K562 (cell line): ENCODE data around the gene NUP85. TPM values are rescaled to one million over a fixed set of nuclear protein-coding genes. Genes with fewer than 3 reads are reported as not detected.

Source experiments
- CHD1 ChIP-seq: fragments of 200-600 bp; sonication (generic); IDR thresholded peaks from one replicate; pipeline ENCODE4 v1.6.1; 2012; ENCODE audit warnings: mild to moderate bottlenecking, moderate library complexity, low read length, inconsistent platforms
- EZH2 ChIP-seq: IDR thresholded peaks from 2 replicates; pipeline ENCODE4 v1.6.1; 2012; ENCODE audit warnings: low read depth, mild to moderate bottlenecking, inconsistent platforms, low read length, borderline replicate concordance
- FOXK1 ChIP-seq: sonication (generic); formaldehyde crosslinking; IDR thresholded peaks from 2 replicates; pipeline ENCODE4 v1.8.0; 2022; ENCODE audit warnings: missing genetic modification reagents, mild to moderate bottlenecking, borderline replicate concordance
- KLF16 ChIP-seq: IDR thresholded peaks from 2 replicates; pipeline ENCODE4 v1.6.1; 2016; ENCODE audit warnings: antibody characterized with exemption
- PTRF ChIP-seq: fragments of 450-650 bp; IDR thresholded peaks from 2 replicates; pipeline ENCODE4 v1.6.1; 2016; ENCODE audit warnings: mild to moderate bottlenecking, missing genetic modification characterization, missing compliant biosample characterization
- RAD51 ChIP-seq: fragments of 450-650 bp; IDR thresholded peaks from 2 replicates; pipeline ENCODE4 v1.7.1; 2016; ENCODE audit warnings: low read depth, mild to moderate bottlenecking, borderline replicate concordance
- SP1 ChIP-seq: sonication (generic); formaldehyde crosslinking; IDR thresholded peaks from 2 replicates; pipeline ENCODE4 v1.8.1; 2022; ENCODE audit warnings: mild to moderate bottlenecking, missing genetic modification reagents
- TAF9B ChIP-seq: fragments of 450-650 bp; IDR thresholded peaks from 2 replicates; pipeline ENCODE4 v1.6.1; 2018; ENCODE audit warnings: mild to moderate bottlenecking; ENCODE audit not compliant: partially characterized antibody
- TEAD2 ChIP-seq: fragments of 450-650 bp; IDR thresholded peaks from 2 replicates; pipeline ENCODE4 v1.6.1; 2016; ENCODE audit warnings: missing genetic modification characterization, control low read depth, missing compliant biosample characterization
- YY1 ChIP-seq, 3 experiments: IDR thresholded peaks; 2 replicates each; pipeline ENCODE4 v1.6.1; 2011; ENCODE audit warnings: low read length in 2 of 3, mild to moderate bottlenecking in 2 of 3, moderate library complexity in 2 of 3, borderline replicate concordance in 1 of 3, control low read depth in 1 of 3, low read depth in 1 of 3; ENCODE audit not compliant: insufficient read depth in 3 of 3, insufficient replicate concordance in 2 of 3, control insufficient read depth in 1 of 3, insufficient read length in 1 of 3; ENCODE audit errors: extremely low read depth in 1 of 3
- ZNF764 ChIP-seq: fragments of 250-450 bp; sonication (Bioruptor Pico); IDR thresholded peaks from 2 replicates; pipeline ENCODE4 v1.4.0; 2020; ENCODE audit warnings: low read depth, mild to moderate bottlenecking, moderate library complexity
- polyA plus RNA-seq, 8 experiments: library from polyadenylated mRNA; depleted of rRNA in 4 of 8; stranded (reverse) in 5 of 8; unstranded in 3 of 8; fragments of >200 nt; fragmentation: Nextera tagmentation in 2 of 8; fragmentation: Illumina TruSeq in 1 of 8; extraction: Ambion mirVana in 2 of 8; extraction: Trizol in 1 of 8; gene quantifications; 2 replicates each; pipeline versions ENCODE4 v1.2.1 to v1.2.3, GENCODE V29; 2011 to 2014; ENCODE audit warnings: inconsistent platforms in 1 of 8, missing spikeins in 1 of 8
- total RNA-seq, 7 experiments: library from RNA; depleted of rRNA in 6 of 7; stranded (reverse); fragments of >200 nt in 6 of 7; fragmentation: Illumina TruSeq in 2 of 7; extraction: Trizol in 2 of 7; gene quantifications; 2 replicates each; pipeline versions ENCODE4 v1.2.1 to v1.2.3, GENCODE V29; 2011 to 2021; ENCODE audit warnings: low replicate concordance in 1 of 7
- TF ChIP-seq, protein P1 (sequence below), 3 experiments: fragments of 200-800 bp in 1 of 3; fragments of 250-450 bp in 1 of 3; fragments of 450-650 bp in 1 of 3; sonication (Bioruptor Pico) in 1 of 3; sonication (Bioruptor generic) in 1 of 3; formaldehyde crosslinking in 1 of 3; IDR thresholded peaks; 2 replicates each; pipeline versions ENCODE4 v1.6.1 to v1.8.0; 2016 to 2022; ENCODE audit warnings: mild to moderate bottlenecking in 2 of 3, missing genetic modification characterization in 2 of 3, missing compliant biosample characterization in 1 of 3, moderate library complexity in 1 of 3
- TF ChIP-seq, protein P2 (sequence below), 2 experiments: fragments of 200-800 bp in 1 of 2; sonication (Bioruptor generic) in 1 of 2; sonication (generic) in 1 of 2; formaldehyde crosslinking in 1 of 2; IDR thresholded peaks in 1 of 2; conservative IDR thresholded peaks in 1 of 2; 2 replicates each; pipeline versions ENCODE4 v1.5.0 to v1.6.1; 2016 to 2020; ENCODE audit warnings: missing compliant biosample characterization in 1 of 2, missing genetic modification characterization in 1 of 2, missing genetic modification reagents in 1 of 2
- TF ChIP-seq, protein P3 (sequence below): fragments of 450-650 bp; IDR thresholded peaks from 2 replicates; pipeline ENCODE4 v1.6.1; 2014; ENCODE audit warnings: low read depth, mild to moderate bottlenecking, moderate library complexity, borderline replicate concordance
- TF ChIP-seq, protein P4 (sequence below): fragments of 450-650 bp; conservative IDR thresholded peaks from 2 replicates; pipeline ENCODE4 v1.6.1; 2016; ENCODE audit warnings: missing genetic modification characterization, low read depth, mild to moderate bottlenecking, control low read depth, missing compliant biosample characterization
- TF ChIP-seq, protein P5 (sequence below): sonication (generic); formaldehyde crosslinking; IDR thresholded peaks from 2 replicates; pipeline ENCODE4 v1.8.0; 2022; ENCODE audit warnings: mild to moderate bottlenecking, missing genetic modification reagents

The NUP85 gene
- total and polyA plus RNA-seq, 9 of the 15 experiments (the other 6 are each of a cell fraction or from before 2014, with no cell fraction given), result 50.2 to 177 (median 110) TPM

DNA sequence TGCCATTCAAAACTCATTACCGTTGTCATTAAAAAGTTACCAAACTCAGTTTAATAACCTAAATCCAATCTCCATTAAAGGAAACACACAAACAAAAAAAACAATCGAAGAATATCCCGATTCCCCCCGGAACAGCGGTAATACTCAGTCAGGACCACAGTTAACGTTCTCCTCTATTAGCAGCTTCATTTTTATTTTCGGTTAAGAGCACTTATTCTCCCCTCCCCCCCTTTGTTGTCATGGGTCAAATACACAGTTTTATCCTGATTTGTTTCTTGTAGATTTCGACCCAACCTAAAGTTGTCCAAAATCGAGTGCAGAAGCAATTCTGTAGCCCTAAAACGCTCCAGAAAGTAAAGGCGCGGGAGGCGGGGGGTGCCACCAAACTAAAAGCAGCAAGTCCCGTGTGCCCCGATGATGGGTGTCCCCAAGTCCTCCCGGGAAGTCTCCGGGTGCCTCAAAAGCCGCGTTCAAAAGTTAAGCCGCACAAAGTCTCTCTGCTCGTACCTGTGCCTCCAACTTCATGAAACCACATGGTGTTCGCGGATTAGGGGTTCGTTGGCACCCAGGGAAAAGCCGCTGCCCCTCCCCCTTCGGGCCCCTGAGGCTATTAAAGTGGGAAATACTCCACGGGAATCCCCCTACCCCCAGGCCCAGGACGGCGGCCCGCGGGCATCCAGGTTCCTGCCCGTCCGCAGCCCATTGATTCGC is 23.7 kb upstream of the NUP85 start (continued):
- TF ChIP-seq CHD1 (peak; percentile 55), TAF9B (no peak), RAD51 (no peak), YY1 (IDR thresholded peaks at IDR 0.05; ENCODE audit: borderline replicate concordance in 1 of 3, control insufficient read depth in 1 of 3, extremely low read depth in 1 of 3, insufficient read depth in 3 of 3, insufficient read length in 1 of 3, insufficient replicate concordance in 2 of 3, low read depth in 1 of 3, low read length in 2 of 3) (peak in 1 of 3 experiments; percentile 21), TEAD2 (tag) (no peak), ZNF764 (CRISPR knock-in tag) (no peak), KLF16 (no peak), PTRF (no peak), EZH2 (no peak), SP1 (CRISPR knock-in tag) (no peak), FOXK1 (CRISPR knock-in tag) (no peak)
- TF ChIP-seq, protein P1, sequence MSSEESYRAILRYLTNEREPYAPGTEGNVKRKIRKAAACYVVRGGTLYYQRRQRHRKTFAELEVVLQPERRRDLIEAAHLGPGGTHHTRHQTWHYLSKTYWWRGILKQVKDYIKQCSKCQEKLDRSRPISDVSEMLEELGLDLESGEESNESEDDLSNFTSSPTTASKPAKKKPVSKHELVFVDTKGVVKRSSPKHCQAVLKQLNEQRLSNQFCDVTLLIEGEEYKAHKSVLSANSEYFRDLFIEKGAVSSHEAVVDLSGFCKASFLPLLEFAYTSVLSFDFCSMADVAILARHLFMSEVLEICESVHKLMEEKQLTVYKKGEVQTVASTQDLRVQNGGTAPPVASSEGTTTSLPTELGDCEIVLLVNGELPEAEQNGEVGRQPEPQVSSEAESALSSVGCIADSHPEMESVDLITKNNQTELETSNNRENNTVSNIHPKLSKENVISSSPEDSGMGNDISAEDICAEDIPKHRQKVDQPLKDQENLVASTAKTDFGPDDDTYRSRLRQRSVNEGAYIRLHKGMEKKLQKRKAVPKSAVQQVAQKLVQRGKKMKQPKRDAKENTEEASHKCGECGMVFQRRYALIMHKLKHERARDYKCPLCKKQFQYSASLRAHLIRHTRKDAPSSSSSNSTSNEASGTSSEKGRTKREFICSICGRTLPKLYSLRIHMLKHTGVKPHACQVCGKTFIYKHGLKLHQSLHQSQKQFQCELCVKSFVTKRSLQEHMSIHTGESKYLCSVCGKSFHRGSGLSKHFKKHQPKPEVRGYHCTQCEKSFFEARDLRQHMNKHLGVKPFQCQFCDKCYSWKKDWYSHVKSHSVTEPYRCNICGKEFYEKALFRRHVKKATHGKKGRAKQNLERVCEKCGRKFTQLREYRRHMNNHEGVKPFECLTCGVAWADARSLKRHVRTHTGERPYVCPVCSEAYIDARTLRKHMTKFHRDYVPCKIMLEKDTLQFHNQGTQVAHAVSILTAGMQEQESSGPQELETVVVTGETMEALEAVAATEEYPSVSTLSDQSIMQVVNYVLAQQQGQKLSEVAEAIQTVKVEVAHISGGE (CRISPR knock-in tag; IDR thresholded peaks at IDR 0.05), result peak; percentile 55 to 64 (median 62); a peak in 3 of 6 replicates
- TF ChIP-seq, protein P2, sequence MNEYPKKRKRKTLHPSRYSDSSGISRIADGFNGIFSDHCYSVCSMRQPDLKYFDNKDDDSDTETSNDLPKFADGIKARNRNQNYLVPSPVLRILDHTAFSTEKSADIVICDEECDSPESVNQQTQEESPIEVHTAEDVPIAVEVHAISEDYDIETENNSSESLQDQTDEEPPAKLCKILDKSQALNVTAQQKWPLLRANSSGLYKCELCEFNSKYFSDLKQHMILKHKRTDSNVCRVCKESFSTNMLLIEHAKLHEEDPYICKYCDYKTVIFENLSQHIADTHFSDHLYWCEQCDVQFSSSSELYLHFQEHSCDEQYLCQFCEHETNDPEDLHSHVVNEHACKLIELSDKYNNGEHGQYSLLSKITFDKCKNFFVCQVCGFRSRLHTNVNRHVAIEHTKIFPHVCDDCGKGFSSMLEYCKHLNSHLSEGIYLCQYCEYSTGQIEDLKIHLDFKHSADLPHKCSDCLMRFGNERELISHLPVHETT (CRISPR knock-in tag; conservative IDR thresholded peaks at IDR 0.05 in 1 of 2, IDR thresholded peaks at IDR 0.05 in 1 of 2), result no peak
- TF ChIP-seq, protein P3, sequence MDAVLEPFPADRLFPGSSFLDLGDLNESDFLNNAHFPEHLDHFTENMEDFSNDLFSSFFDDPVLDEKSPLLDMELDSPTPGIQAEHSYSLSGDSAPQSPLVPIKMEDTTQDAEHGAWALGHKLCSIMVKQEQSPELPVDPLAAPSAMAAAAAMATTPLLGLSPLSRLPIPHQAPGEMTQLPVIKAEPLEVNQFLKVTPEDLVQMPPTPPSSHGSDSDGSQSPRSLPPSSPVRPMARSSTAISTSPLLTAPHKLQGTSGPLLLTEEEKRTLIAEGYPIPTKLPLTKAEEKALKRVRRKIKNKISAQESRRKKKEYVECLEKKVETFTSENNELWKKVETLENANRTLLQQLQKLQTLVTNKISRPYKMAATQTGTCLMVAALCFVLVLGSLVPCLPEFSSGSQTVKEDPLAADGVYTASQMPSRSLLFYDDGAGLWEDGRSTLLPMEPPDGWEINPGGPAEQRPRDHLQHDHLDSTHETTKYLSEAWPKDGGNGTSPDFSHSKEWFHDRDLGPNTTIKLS, result no peak
- TF ChIP-seq, protein P4, sequence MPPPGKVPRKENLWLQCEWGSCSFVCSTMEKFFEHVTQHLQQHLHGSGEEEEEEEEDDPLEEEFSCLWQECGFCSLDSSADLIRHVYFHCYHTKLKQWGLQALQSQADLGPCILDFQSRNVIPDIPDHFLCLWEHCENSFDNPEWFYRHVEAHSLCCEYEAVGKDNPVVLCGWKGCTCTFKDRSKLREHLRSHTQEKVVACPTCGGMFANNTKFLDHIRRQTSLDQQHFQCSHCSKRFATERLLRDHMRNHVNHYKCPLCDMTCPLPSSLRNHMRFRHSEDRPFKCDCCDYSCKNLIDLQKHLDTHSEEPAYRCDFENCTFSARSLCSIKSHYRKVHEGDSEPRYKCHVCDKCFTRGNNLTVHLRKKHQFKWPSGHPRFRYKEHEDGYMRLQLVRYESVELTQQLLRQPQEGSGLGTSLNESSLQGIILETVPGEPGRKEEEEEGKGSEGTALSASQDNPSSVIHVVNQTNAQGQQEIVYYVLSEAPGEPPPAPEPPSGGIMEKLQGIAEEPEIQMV (tag), result no peak
- TF ChIP-seq, protein P5, sequence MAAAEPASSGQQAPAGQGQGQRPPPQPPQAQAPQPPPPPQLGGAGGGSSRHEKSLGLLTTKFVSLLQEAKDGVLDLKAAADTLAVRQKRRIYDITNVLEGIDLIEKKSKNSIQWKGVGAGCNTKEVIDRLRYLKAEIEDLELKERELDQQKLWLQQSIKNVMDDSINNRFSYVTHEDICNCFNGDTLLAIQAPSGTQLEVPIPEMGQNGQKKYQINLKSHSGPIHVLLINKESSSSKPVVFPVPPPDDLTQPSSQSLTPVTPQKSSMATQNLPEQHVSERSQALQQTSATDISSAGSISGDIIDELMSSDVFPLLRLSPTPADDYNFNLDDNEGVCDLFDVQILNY (CRISPR knock-in tag), result no peak
